HG03025 (cell line): ENCODE measurements around the gene EID2B.

Experiments used
- ATAC-seq: cut with Tn5 transposase; IDR thresholded peaks from one replicate; pipeline ENCODE4 v1.9.1; 2021; ENCODE audit warnings: mild to moderate bottlenecking, moderate library complexity; ENCODE audit not compliant: unreplicated experiment, low FRiP score

Gene EID2B

GRCh38 chr19:39533003-39533512 is 406 bp upstream of the EID2B start:
- ATAC-seq: no peak

- ATAC-seq: no peak
Measured at GRCh38 chr19:39531834-39532232, 819 bp downstream of the EID2B start.

- no peak for ATAC-seq
Measured at GRCh38 chr19:39525205-39525604, 7.4 kb downstream of the EID2B start.

GRCh38 chr19:39524495-39524894 is 8.2 kb downstream of the EID2B start:
- ATAC-seq: no peak

- ATAC-seq: no peak
Measured at GRCh38 chr19:39520541-39521484, 11.8 kb downstream of the EID2B start.

GRCh38 chr19:39518975-39519374 is 13.7 kb downstream of the EID2B start:
- no peak for ATAC-seq

- no peak for ATAC-seq
Measured at GRCh38 chr19:39518458-39518857, 14.2 kb downstream of the EID2B start.

GRCh38 chr19:39517432-39517831 is 15.2 kb downstream of the EID2B start:
- no peak for ATAC-seq

- no peak for ATAC-seq
Measured at GRCh38 chr19:39516270-39516669, 16.4 kb downstream of the EID2B start.

- ATAC-seq: no peak
Measured at GRCh38 chr19:39515551-39516191, 17.0 kb downstream of the EID2B start.

- no peak for ATAC-seq
Measured at GRCh38 chr19:39514840-39515550, 17.7 kb downstream of the EID2B start, which contains the start of gene SELENOV. Gene SELENOV (plus strand): TSS chr19:39515139. CDS start chr19:39515213, 74 bp downstream.

- ATAC-seq: no peak
Measured at GRCh38 chr19:39512988-39513387, 19.7 kb downstream of the EID2B start.

- ATAC-seq: no peak
Measured at GRCh38 chr19:39509233-39509632, 23.4 kb downstream of the EID2B start.

- ATAC-seq: no peak
Measured at GRCh38 chr19:39508629-39509028, 24.0 kb downstream of the EID2B start.

GRCh38 chr19:39507715-39508364 is 24.8 kb downstream of the EID2B start:
- no peak for ATAC-seq

GRCh38 chr19:39506944-39507714 is 25.5 kb downstream of the EID2B start:
- ATAC-seq: no peak

GRCh38 chr19:39506598-39506943 is 26.1 kb downstream of the EID2B start:
- ATAC-seq: no peak

- no peak for ATAC-seq
Measured at GRCh38 chr19:39502640-39503417, 29.8 kb downstream of the EID2B start.

GRCh38 chr19:39501340-39501739 is 31.3 kb downstream of the EID2B start:
- ATAC-seq: no peak
